GOT3 (cell line): Measurements from ENCODE around the gene TUBA1C.
"Not testable (repeated sequence)": the region's sequence is repeated elsewhere in the genome, so short reads cannot be mapped to it uniquely, and the experiment has no call there.

ENCODE experiments used
- DNase-seq: peaks from one replicate; lab custom pipeline; 2025; ENCODE audit warnings: mixed read lengths; lab: John Stamatoyannopoulos, UW

Gene TUBA1C

GRCh38 chr12:49255857-49256637 lies 8.8 kb upstream of the TUBA1C start:
- DNase-seq, result no peak

- DNase-seq, result not testable (repeated sequence)
Measured at GRCh38 chr12:49257508-49258184, 7.2 kb upstream of the TUBA1C start.

GRCh38 chr12:49259452-49259851 lies 5.4 kb upstream of the TUBA1C start:
- DNase-seq, result no peak

GRCh38 chr12:49260166-49260565 lies 4.7 kb upstream of the TUBA1C start:
- no peak for DNase-seq

GRCh38 chr12:49260571-49261363 lies 4.1 kb upstream of the TUBA1C start:
- no peak for DNase-seq

GRCh38 chr12:49261721-49262120 lies 3.2 kb upstream of the TUBA1C start:
- no peak for DNase-seq

GRCh38 chr12:49263400-49263763 lies 1.5 kb upstream of the TUBA1C start:
- no peak for DNase-seq

GRCh38 chr12:49264466-49264872 lies 413 bp upstream of the TUBA1C start:
- no peak for DNase-seq

- not testable (repeated sequence) for DNase-seq
Measured at GRCh38 chr12:49269191-49269590, 4.3 kb downstream of the TUBA1C start.

GRCh38 chr12:49272790-49273725 lies 8.2 kb downstream of the TUBA1C start:
- no peak for DNase-seq

GRCh38 chr12:49273726-49274395 lies 9.0 kb downstream of the TUBA1C start:
- no peak for DNase-seq

GRCh38 chr12:49274396-49275069 lies 9.7 kb downstream of the TUBA1C start:
- DNase-seq, result no peak

GRCh38 chr12:49276304-49277290 lies 11.7 kb downstream of the TUBA1C start:
- no peak for DNase-seq

GRCh38 chr12:49277466-49277865 lies 12.6 kb downstream of the TUBA1C start:
- no peak for DNase-seq

GRCh38 chr12:49279706-49280159 lies 14.9 kb downstream of the TUBA1C start:
- DNase-seq, result no peak

- DNase-seq, result not testable (repeated sequence)
Measured at GRCh38 chr12:49280545-49280944, 15.7 kb downstream of the TUBA1C start.

GRCh38 chr12:49282302-49282701 lies 17.4 kb downstream of the TUBA1C start:
- DNase-seq, result no peak

GRCh38 chr12:49282740-49283375 lies 18.0 kb downstream of the TUBA1C start:
- not testable (repeated sequence) for DNase-seq
